Temporal lobe (tissue), 2 donors: ENCODE data around the gene KRTAP9-1. TPM values are rescaled to one million over a fixed set of nuclear protein-coding genes. Genes with fewer than 3 reads are reported as not detected.

Experiments used
- small RNA-seq: library from RNA; depleted of rRNA; stranded (forward); fragments of <200 nt; gene quantifications from one replicate; pipeline ENCODE3, GENCODE V24; 2014; ENCODE audit warnings: low replicate concordance
- total RNA-seq: library from RNA; depleted of rRNA; stranded (reverse); fragments of >200 nt; gene quantifications from one replicate; pipeline ENCODE4 v1.2.3, GENCODE V29; 2014

KRTAP9-1 gene
- total RNA-seq, 1 donor from 2014 or later, result not detected

Small RNA genes within 50 kb of the gene (small RNA-seq; reads per million reads assigned to genes)
- not detected for gene KRTAP4-17P

Other genes starting within 250 kb of the KRTAP9-1 start
- gene KRT39, start 222.9 kb upstream of the KRTAP9-1 start, total RNA-seq, result not detected
- gene KRT40, start 205.6 kb upstream of the KRTAP9-1 start, total RNA-seq, result not detected
- not detected for gene KRTAP3-3, start 195.7 kb upstream of the KRTAP9-1 start, total RNA-seq
- not detected for gene KRTAP3-2, start 190.0 kb upstream of the KRTAP9-1 start, total RNA-seq
- gene KRTAP3-1, start 180.8 kb upstream of the KRTAP9-1 start, total RNA-seq, result not detected
- not detected for gene KRTAP1-5, start 162.7 kb upstream of the KRTAP9-1 start, total RNA-seq
- gene KRTAP1-4, start 159.7 kb upstream of the KRTAP9-1 start, total RNA-seq, result not detected
- not detected for gene KRTAP1-3, start 155.0 kb upstream of the KRTAP9-1 start, total RNA-seq
- gene KRTAP1-1, start 148.4 kb upstream of the KRTAP9-1 start, total RNA-seq, result not detected
- gene KRTAP2-1, start 142.6 kb upstream of the KRTAP9-1 start, total RNA-seq, result not detected
- not detected for gene KRTAP2-2, start 134.7 kb upstream of the KRTAP9-1 start, total RNA-seq
- not detected for gene KRTAP2-3, start 129.8 kb upstream of the KRTAP9-1 start, total RNA-seq
- gene KRTAP2-4, start 124.0 kb upstream of the KRTAP9-1 start, total RNA-seq, result not detected
- gene KRTAP4-7, start 105.7 kb upstream of the KRTAP9-1 start, total RNA-seq, result not detected
- not detected for gene KRTAP4-8, start 91.7 kb upstream of the KRTAP9-1 start, total RNA-seq
- gene KRTAP4-16, start 87.7 kb upstream of the KRTAP9-1 start, total RNA-seq, result not detected
- gene KRTAP4-9, start 84.5 kb upstream of the KRTAP9-1 start, total RNA-seq, result not detected
- not detected for gene KRTAP4-11, start 71.5 kb upstream of the KRTAP9-1 start, total RNA-seq
- not detected for gene KRTAP4-12, start 65.7 kb upstream of the KRTAP9-1 start, total RNA-seq
- not detected for gene KRTAP4-6, start 49.3 kb upstream of the KRTAP9-1 start, total RNA-seq
- gene KRTAP4-5, start 40.1 kb upstream of the KRTAP9-1 start, total RNA-seq, result not detected
- gene KRTAP4-4, start 29.1 kb upstream of the KRTAP9-1 start, total RNA-seq, result not detected
- gene KRTAP4-3, start 21.7 kb upstream of the KRTAP9-1 start, total RNA-seq, result not detected
- gene KRTAP4-2, start 11.7 kb upstream of the KRTAP9-1 start, total RNA-seq, result not detected
- not detected for gene KRTAP4-1, start 5.0 kb upstream of the KRTAP9-1 start, total RNA-seq
- not detected for gene KRTAP9-2, start 36.8 kb downstream of the KRTAP9-1 start, total RNA-seq
- not detected for gene KRTAP9-3, start 42.6 kb downstream of the KRTAP9-1 start, total RNA-seq
- not detected for gene KRTAP9-8, start 48.1 kb downstream of the KRTAP9-1 start, total RNA-seq
- gene KRTAP9-4, start 59.8 kb downstream of the KRTAP9-1 start, total RNA-seq, result not detected
- not detected for gene KRTAP9-9, start 65.5 kb downstream of the KRTAP9-1 start, total RNA-seq
- gene KRTAP9-6, start 75.5 kb downstream of the KRTAP9-1 start, total RNA-seq, result not detected
- gene KRTAP9-7, start 85.8 kb downstream of the KRTAP9-1 start, total RNA-seq, result not detected
- not detected for gene KRTAP29-1, start 113.0 kb downstream of the KRTAP9-1 start, total RNA-seq
- not detected for gene KRTAP16-1, start 119.4 kb downstream of the KRTAP9-1 start, total RNA-seq
- not detected for gene KRTAP17-1, start 125.8 kb downstream of the KRTAP9-1 start, total RNA-seq
- not detected for gene KRT33A, start 160.9 kb downstream of the KRTAP9-1 start, total RNA-seq
- gene KRT33B, start 179.9 kb downstream of the KRTAP9-1 start, total RNA-seq, result not detected
- 0.74 TPM for gene KRT34, start 192.4 kb downstream of the KRTAP9-1 start, total RNA-seq
- gene KRT31, start 207.7 kb downstream of the KRTAP9-1 start, total RNA-seq, result 1.2 TPM
- gene KRT37, start 234.7 kb downstream of the KRTAP9-1 start, total RNA-seq, result not detected